Measurements from ENCODE around the gene MAP3K9.

- TF ChIP-seq CTCF (IDR thresholded peaks at IDR 0.05) (no peak), POLR2AphosphoS5 (IDR thresholded peaks at IDR 0.05) (no peak)
Observed at GRCh38 chr14:70793637-70794036, 15.7 kb downstream of the MAP3K9 start.

All from stomach (tissue), 4 donors.